Mesendoderm (in vitro differentiated cells): ENCODE measurements around the gene IL17RC.

Experiments
- DNase-seq: peaks from one replicate; pipeline ENCODE4 v3.0.0; 2013
- H2AK5ac ChIP-seq: 2 replicates; pipeline ENCODE4 v1.6.1; 2013; ENCODE audit warnings: low read length, inconsistent platforms
- H2BK120ac ChIP-seq: 2 replicates; pipeline ENCODE4 v1.6.1; 2013; ENCODE audit warnings: low read depth, mild to moderate bottlenecking, low read length, moderate library complexity, mixed read lengths
- H2BK15ac ChIP-seq: replicated peaks from 2 replicates; pipeline ENCODE4 v1.6.1; 2013; ENCODE audit warnings: low read depth, mild to moderate bottlenecking, moderate library complexity
- H2BK5ac ChIP-seq: 2 replicates; pipeline ENCODE4 v1.6.1; 2013; ENCODE audit warnings: low read length, inconsistent platforms
- H3K18ac ChIP-seq: 2 replicates; pipeline ENCODE4 v1.6.1; 2013; ENCODE audit warnings: mild to moderate bottlenecking, low read length, mixed read lengths
- H3K23ac ChIP-seq: one replicate; pipeline ENCODE4 v1.6.1; 2013; ENCODE audit warnings: low read length
- H3K27ac ChIP-seq: 2 replicates; pipeline ENCODE4 v1.5.1; 2013; ENCODE audit warnings: low read depth, mild to moderate bottlenecking, inconsistent platforms, low read length, moderate library complexity
- H3K27me3 ChIP-seq: 2 replicates; pipeline ENCODE4 v1.6.1; 2013; ENCODE audit warnings: low read length, control low read depth, mild to moderate bottlenecking, inconsistent platforms; ENCODE audit not compliant: insufficient read depth, poor library complexity
- H3K36me3 ChIP-seq: 2 replicates; pipeline ENCODE4 v1.6.1; 2013; ENCODE audit warnings: low read length, inconsistent platforms; ENCODE audit not compliant: control insufficient read depth, insufficient read depth
- H3K4ac ChIP-seq: one replicate; pipeline ENCODE4 v1.6.1; 2013; ENCODE audit warnings: low read depth, mild to moderate bottlenecking, low read length, moderate library complexity
- H3K4me1 ChIP-seq: 2 replicates; pipeline ENCODE4 v1.6.1; 2013; ENCODE audit warnings: low read depth, low read length, inconsistent platforms; ENCODE audit not compliant: control insufficient read depth
- H3K4me2 ChIP-seq: 2 replicates; pipeline ENCODE4 v1.6.1; 2013; ENCODE audit warnings: low read length
- H3K4me3 ChIP-seq: 2 replicates; pipeline ENCODE4 v1.5.1; 2013; ENCODE audit warnings: mild to moderate bottlenecking, low read length
- H3K56ac ChIP-seq: one replicate; pipeline ENCODE4 v1.6.1; 2013; ENCODE audit warnings: low read length
- H3K79me1 ChIP-seq: 2 replicates; pipeline ENCODE4 v1.6.1; 2013; ENCODE audit warnings: low read length, inconsistent platforms
- H3K79me2 ChIP-seq: 2 replicates; pipeline ENCODE4 v1.6.1; 2013; ENCODE audit warnings: mild to moderate bottlenecking, low read length; ENCODE audit not compliant: control insufficient read depth, insufficient read depth
- H3K9ac ChIP-seq: 2 replicates; pipeline ENCODE4 v1.6.1; 2013; ENCODE audit warnings: low read length, inconsistent platforms
- H4K5ac ChIP-seq: one replicate; pipeline ENCODE4 v1.6.1; 2013; ENCODE audit warnings: low read length
- H4K8ac ChIP-seq: one replicate; pipeline ENCODE4 v1.6.1; 2013; ENCODE audit warnings: low read depth, mild to moderate bottlenecking, control low read depth, low read length, moderate library complexity
- WGBS: extraction: QIAGEN DNeasy Blood & Tissue Kit; methylation state at CpG from one replicate; pipeline ENCODE4 v1.1.7; 2013; ENCODE audit warnings: low lambda C conversion rate, missing lambda C conversion rate; ENCODE audit not compliant: insufficient coverage; ENCODE audit errors: extremely low coverage; 5-methylcytosine and 5-hydroxymethylcytosine counted together

The IL17RC gene

GRCh38 chr3:9933561-9934234 lies 16.8 kb downstream of the IL17RC start, which contains the start of gene CRELD1:
CRELD1 (plus strand) TSS chr3:9933834; CDS start chr3:9934439, 605 bp downstream.
- peaks cover 3% of the 10 kb centered on the region for H3K4me1 ChIP-seq
- no peak within 1 kb of the TSS for H2AK5ac ChIP-seq
- H3K56ac ChIP-seq: peak within 1 kb of the TSS; percentile 93
- peak; percentile 95 for DNase-seq
- H3K9ac ChIP-seq: peak within 1 kb of the TSS; percentile 83
- H3K79me2 ChIP-seq: no peaks in the 10 kb centered on the region
- no peak within 1 kb of the TSS for H2BK5ac ChIP-seq
- peak within 1 kb of the TSS; percentile 98 for H3K4me2 ChIP-seq
- no peaks in the 10 kb centered on the region for H3K36me3 ChIP-seq
- peak within 1 kb of the TSS; percentile 89 for H3K18ac ChIP-seq
- no peak within 1 kb of the TSS for H4K5ac ChIP-seq
- peak within 1 kb of the TSS; percentile 98 for H3K23ac ChIP-seq
- peak within 1 kb of the TSS; percentile 83 for H3K4me3 ChIP-seq
- no CpG with 5 or more reads among the region's 50 CpGs for WGBS
- H3K27ac ChIP-seq: peak within 1 kb of the TSS; percentile 76
- peak within 1 kb of the TSS; percentile 57 for H3K4ac ChIP-seq
- no peak within 1 kb of the TSS for H2BK120ac ChIP-seq
- H2BK15ac ChIP-seq: no peak within 1 kb of the TSS
- H4K8ac ChIP-seq: peak within 1 kb of the TSS; percentile 82
- H3K27me3 ChIP-seq: no peaks in the 10 kb centered on the region
- no peaks in the 10 kb centered on the region for H3K79me1 ChIP-seq

- Histone ChIP-seq H3K23ac (no peak overlapping the region), H3K56ac (peak overlapping the region; percentile 92), H3K27ac (no peak overlapping the region), H3K4me2 (peak overlapping the region; percentile 94), H3K79me1 (no peaks in the 10 kb centered on the region), H2AK5ac (no peak overlapping the region), H4K8ac (peak overlapping the region; percentile 82), H3K9ac (peak overlapping the region; percentile 83), H2BK15ac (no peak overlapping the region), H3K4me3 (peak overlapping the region; percentile 83), H3K4ac (peak overlapping the region; percentile 57), H3K18ac (peak overlapping the region; percentile 89), H2BK5ac (no peak overlapping the region), H3K27me3 (no peaks in the 10 kb centered on the region), H3K4me1 (peaks cover 3% of the 10 kb centered on the region), H3K79me2 (no peaks in the 10 kb centered on the region), H4K5ac (no peak overlapping the region), H2BK120ac (no peak overlapping the region), H3K36me3 (no peaks in the 10 kb centered on the region)
- DNase-seq: no peak
- no CpG with 5 or more reads among the region's 11 CpGs for WGBS
These were observed 17.3 kb downstream of the IL17RC start for GRCh38 chr3:9934235-9934621.

DNA sequence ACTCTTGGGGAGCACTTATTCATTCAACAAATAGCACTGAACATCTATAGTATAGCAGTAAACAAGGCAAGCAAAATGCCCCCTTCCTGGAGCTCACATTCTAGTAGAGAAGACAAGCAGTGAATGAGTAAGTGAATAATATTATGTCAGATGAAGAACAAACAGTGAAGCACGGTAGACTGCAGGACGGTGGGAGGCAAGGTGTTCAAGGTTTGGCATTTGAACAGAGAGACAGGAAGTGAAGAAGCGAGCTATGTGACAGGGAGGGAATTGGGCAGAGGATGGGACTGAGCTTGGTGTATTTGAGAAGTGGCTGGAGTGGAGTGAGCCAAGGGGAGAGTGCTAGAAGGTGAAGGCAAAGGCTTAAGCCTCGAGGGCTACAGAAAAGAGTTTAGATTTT lies 18.1 kb downstream of the IL17RC start:
- H3K9ac ChIP-seq: no peak overlapping the region
- no peaks in the 10 kb centered on the region for H3K27me3 ChIP-seq
- peaks cover 3% of the 10 kb centered on the region for H3K4me1 ChIP-seq
- no peak overlapping the region for H2AK5ac ChIP-seq
- H4K8ac ChIP-seq: no peak overlapping the region
- H2BK5ac ChIP-seq: no peak overlapping the region
- no peaks in the 10 kb centered on the region for H3K79me2 ChIP-seq
- no CpG with 5 or more reads among the region's 4 CpGs for WGBS
- H3K4me3 ChIP-seq: no peak overlapping the region
- no peak overlapping the region for H2BK120ac ChIP-seq
- no peaks in the 10 kb centered on the region for H3K36me3 ChIP-seq
- no peak overlapping the region for H2BK15ac ChIP-seq
- H3K27ac ChIP-seq: no peak overlapping the region
- H3K4me2 ChIP-seq: no peak overlapping the region
- no peak overlapping the region for H3K23ac ChIP-seq
- no peak overlapping the region for H3K56ac ChIP-seq
- no peak overlapping the region for H3K18ac ChIP-seq
- no peak overlapping the region for H4K5ac ChIP-seq
- no peak overlapping the region for H3K4ac ChIP-seq
- no peaks in the 10 kb centered on the region for H3K79me1 ChIP-seq
- DNase-seq: no peak

- H3K4me2 ChIP-seq: no peak overlapping the region
- no peak overlapping the region for H3K18ac ChIP-seq
- no peak overlapping the region for H2BK15ac ChIP-seq
- no peaks in the 10 kb centered on the region for H3K79me1 ChIP-seq
- H2BK5ac ChIP-seq: no peak overlapping the region
- H3K36me3 ChIP-seq: no peaks in the 10 kb centered on the region
- H2BK120ac ChIP-seq: no peak overlapping the region
- no peaks in the 10 kb centered on the region for H3K27me3 ChIP-seq
- H3K4ac ChIP-seq: no peak overlapping the region
- no peak overlapping the region for H3K27ac ChIP-seq
- no peak overlapping the region for H3K23ac ChIP-seq
- no peak overlapping the region for H3K9ac ChIP-seq
- H3K79me2 ChIP-seq: no peaks in the 10 kb centered on the region
- H4K5ac ChIP-seq: no peak overlapping the region
- peaks cover 3% of the 10 kb centered on the region for H3K4me1 ChIP-seq
- no peak overlapping the region for H3K4me3 ChIP-seq
- no peak overlapping the region for H4K8ac ChIP-seq
- no peak overlapping the region for H3K56ac ChIP-seq
- no peak for DNase-seq
- WGBS: no CpG with 5 or more reads among the region's 5 CpGs
- H2AK5ac ChIP-seq: no peak overlapping the region
These were observed 19.1 kb downstream of the IL17RC start for GRCh38 chr3:9935966-9936510.

- Histone ChIP-seq H3K4me1 (peaks cover 3% of the 10 kb centered on the region), H3K23ac (no peak overlapping the region), H3K79me1 (no peaks in the 10 kb centered on the region), H3K27me3 (no peaks in the 10 kb centered on the region), H3K4me3 (no peak overlapping the region), H2BK15ac (no peak overlapping the region), H3K27ac (no peak overlapping the region), H3K79me2 (no peaks in the 10 kb centered on the region), H3K4ac (no peak overlapping the region), H3K56ac (no peak overlapping the region), H4K5ac (no peak overlapping the region), H3K36me3 (no peaks in the 10 kb centered on the region), H4K8ac (no peak overlapping the region), H2BK120ac (no peak overlapping the region), H3K9ac (no peak overlapping the region), H2BK5ac (no peak overlapping the region), H2AK5ac (no peak overlapping the region), H3K4me2 (no peak overlapping the region), H3K18ac (no peak overlapping the region)
- DNase-seq: no peak
- no CpG with 5 or more reads among the region's 13 CpGs for WGBS
These were observed 20.8 kb downstream of the IL17RC start for GRCh38 chr3:9937486-9938238.
